ENCODE data around the gene RNF14. TPM values are rescaled to one million over a fixed set of nuclear protein-coding genes. Genes with fewer than 3 reads are reported as not detected.

Gene RNF14
- total and polyA plus RNA-seq, 2 experiments from 2014 or later: 8.9 to 19.0 TPM

DNA sequence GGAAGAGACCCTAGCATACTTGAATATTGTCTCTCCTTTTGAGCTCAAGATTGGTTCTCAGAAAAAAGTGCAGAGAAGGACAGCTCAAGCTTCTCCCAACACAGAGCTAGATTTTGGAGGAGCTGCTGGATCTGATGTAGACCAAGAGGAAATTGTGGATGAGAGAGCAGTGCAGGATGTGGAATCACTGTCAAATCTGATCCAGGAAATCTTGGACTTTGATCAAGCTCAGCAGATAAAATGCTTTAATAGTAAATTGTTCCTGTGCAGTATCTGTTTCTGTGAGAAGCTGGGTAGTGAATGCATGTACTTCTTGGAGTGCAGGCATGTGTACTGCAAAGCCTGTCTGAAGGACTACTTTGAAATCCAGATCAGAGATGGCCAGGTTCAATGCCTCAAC, 9.5 kb downstream of the RNF14 start:
- H3K4me2 ChIP-seq: no peak overlapping the region
- H4K20me1 ChIP-seq (replicated peaks; ENCODE audit: insufficient read depth): no peaks in the 10 kb centered on the region
- no peaks in the 10 kb centered on the region for H3K4me1 ChIP-seq (ENCODE audit: insufficient read depth)
- no peak for ATAC-seq
- no peak overlapping the region for H2AFZ ChIP-seq
- no peaks in the 10 kb centered on the region for H3K9me3 Mint-ChIP-seq
- no peaks in the 10 kb centered on the region for H3K27me3 ChIP-seq (ENCODE audit: insufficient read depth)
- no peak for TF ChIP-seq CREB1 (CRISPR knock-in tag; IDR thresholded peaks at IDR 0.05; ENCODE audit: low read depth)
- no peak for TF ChIP-seq EZH2 (IDR thresholded peaks at IDR 0.05; ENCODE audit: low read depth, unreplicated experiment)
- no peak for TF ChIP-seq ZNF331 (CRISPR knock-in tag; IDR thresholded peaks at IDR 0.05; ENCODE audit: low read depth)
- no peak for TF ChIP-seq EZH2phosphoT487 (IDR thresholded peaks at IDR 0.05; ENCODE audit: unreplicated experiment)
- TF ChIP-seq ZNF462 (CRISPR knock-in tag; IDR thresholded peaks at IDR 0.05): no peak
- TF ChIP-seq REST (IDR thresholded peaks at IDR 0.05; ENCODE audit: unreplicated experiment): no peak
- TF ChIP-seq, protein P1, sequence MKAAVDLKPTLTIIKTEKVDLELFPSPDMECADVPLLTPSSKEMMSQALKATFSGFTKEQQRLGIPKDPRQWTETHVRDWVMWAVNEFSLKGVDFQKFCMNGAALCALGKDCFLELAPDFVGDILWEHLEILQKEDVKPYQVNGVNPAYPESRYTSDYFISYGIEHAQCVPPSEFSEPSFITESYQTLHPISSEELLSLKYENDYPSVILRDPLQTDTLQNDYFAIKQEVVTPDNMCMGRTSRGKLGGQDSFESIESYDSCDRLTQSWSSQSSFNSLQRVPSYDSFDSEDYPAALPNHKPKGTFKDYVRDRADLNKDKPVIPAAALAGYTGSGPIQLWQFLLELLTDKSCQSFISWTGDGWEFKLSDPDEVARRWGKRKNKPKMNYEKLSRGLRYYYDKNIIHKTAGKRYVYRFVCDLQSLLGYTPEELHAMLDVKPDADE (IDR thresholded peaks at IDR 0.05): no peak
- no peak for TF ChIP-seq ZNF114 (CRISPR knock-in tag; IDR thresholded peaks at IDR 0.05)
- TF ChIP-seq JUNB (IDR thresholded peaks at IDR 0.05; ENCODE audit: unreplicated experiment): no peak
- TF ChIP-seq, protein P2, sequence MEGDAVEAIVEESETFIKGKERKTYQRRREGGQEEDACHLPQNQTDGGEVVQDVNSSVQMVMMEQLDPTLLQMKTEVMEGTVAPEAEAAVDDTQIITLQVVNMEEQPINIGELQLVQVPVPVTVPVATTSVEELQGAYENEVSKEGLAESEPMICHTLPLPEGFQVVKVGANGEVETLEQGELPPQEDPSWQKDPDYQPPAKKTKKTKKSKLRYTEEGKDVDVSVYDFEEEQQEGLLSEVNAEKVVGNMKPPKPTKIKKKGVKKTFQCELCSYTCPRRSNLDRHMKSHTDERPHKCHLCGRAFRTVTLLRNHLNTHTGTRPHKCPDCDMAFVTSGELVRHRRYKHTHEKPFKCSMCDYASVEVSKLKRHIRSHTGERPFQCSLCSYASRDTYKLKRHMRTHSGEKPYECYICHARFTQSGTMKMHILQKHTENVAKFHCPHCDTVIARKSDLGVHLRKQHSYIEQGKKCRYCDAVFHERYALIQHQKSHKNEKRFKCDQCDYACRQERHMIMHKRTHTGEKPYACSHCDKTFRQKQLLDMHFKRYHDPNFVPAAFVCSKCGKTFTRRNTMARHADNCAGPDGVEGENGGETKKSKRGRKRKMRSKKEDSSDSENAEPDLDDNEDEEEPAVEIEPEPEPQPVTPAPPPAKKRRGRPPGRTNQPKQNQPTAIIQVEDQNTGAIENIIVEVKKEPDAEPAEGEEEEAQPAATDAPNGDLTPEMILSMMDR (conservative IDR thresholded peaks at IDR 0.05; ENCODE audit: low read depth in 2 of 2): no peak
- no peak for TF ChIP-seq POLR2AphosphoS5 (IDR thresholded peaks at IDR 0.05; ENCODE audit: low read depth)
- TF ChIP-seq NANOG (IDR thresholded peaks at IDR 0.05; ENCODE audit: borderline replicate concordance): no peak
- no peak for TF ChIP-seq STAT1 (IDR thresholded peaks at IDR 0.05; ENCODE audit: unreplicated experiment)
- H3K4me3 Mint-ChIP-seq: no peak overlapping the region
- H3K36me3 Mint-ChIP-seq (ENCODE audit: low read depth): peaks cover 28% of the 10 kb centered on the region
- peaks cover 28% of the 10 kb centered on the region; the same call in 1 of the 2 replicates for H3K36me3 ChIP-seq (ENCODE audit: insufficient read depth)
- no peak overlapping the region for H3K27ac Mint-ChIP-seq
- H3K27me3 Mint-ChIP-seq (ENCODE audit: insufficient read depth, low read depth, poor library complexity): no peaks in the 10 kb centered on the region
- no peak for DNase-seq (ENCODE audit: low spot score)
- H3F3A ChIP-seq (replicated peaks; ENCODE audit: low read depth): no peaks in the 10 kb centered on the region
- no peak overlapping the region for H3K27ac ChIP-seq (ENCODE audit: low read depth)
- H3K4me3 ChIP-seq: no peak overlapping the region
- H3K4me1 Mint-ChIP-seq: no peaks in the 10 kb centered on the region
- H3K9me2 ChIP-seq (ENCODE audit: insufficient read depth): no peaks in the 10 kb centered on the region
- no peaks in the 10 kb centered on the region for H3K79me2 ChIP-seq (replicated peaks; ENCODE audit: insufficient read depth)
